Measurements from ENCODE around the gene PDZRN4.

The PDZRN4 gene

GRCh38 chr12:41356181-41356580, 168.1 kb downstream of the PDZRN4 start:
- no peak for DNase-seq

DNA sequence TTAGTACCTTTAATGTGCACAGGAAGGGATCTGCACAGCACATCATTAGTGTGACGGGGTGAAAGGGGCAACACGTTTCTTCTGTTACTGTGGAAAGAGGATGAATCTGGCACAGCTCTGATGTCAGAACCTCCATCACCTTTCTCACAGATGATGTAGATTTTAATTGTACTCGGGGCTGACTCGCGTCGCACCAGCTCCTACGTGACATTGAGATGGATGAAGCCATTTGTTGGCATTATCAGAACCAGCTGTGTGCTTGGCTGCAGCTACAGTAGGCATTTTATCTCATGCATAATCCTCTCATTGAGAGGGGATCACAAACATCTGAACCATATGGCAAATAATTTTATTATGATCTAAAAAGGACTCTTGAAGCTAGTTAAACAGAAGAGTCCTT, 173.6 kb downstream of the PDZRN4 start:
- DNase-seq, result no peak

- no peak for DNase-seq
Observed at GRCh38 chr12:41362510-41362909, 174.4 kb downstream of the PDZRN4 start.

- no peak for DNase-seq
Observed at GRCh38 chr12:41362931-41363330, 174.8 kb downstream of the PDZRN4 start.

- DNase-seq, result no peak
Observed at GRCh38 chr12:41364211-41364610, 176.1 kb downstream of the PDZRN4 start.

DNA sequence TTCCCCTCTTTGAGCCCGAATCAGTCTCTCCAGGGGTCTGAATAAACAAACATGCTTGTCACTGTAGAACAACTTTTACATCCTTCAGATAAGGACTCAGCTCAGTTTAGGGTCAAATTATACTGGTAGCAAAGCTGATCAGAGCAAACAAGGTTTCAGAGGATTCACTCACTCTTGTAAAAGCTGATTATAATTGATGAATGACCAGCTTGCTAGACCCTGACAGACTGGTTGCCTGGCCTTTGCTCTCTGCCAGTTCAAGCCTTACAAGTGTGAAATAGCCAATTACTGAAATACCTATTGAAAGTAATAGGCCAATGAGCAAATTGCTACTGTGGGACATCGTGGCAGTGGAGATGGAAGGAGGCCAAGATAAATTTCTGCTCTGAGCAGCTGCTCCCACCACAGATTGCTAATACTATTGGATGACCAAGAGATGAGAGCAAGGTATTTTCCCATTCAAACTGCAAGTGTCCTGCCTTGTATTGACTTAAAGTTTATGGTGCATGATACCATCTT, 177.6 kb downstream of the PDZRN4 start:
- DNase-seq, result no peak

- DNase-seq, result no peak
Observed at GRCh38 chr12:41367726-41368405, 179.7 kb downstream of the PDZRN4 start.

DNA sequence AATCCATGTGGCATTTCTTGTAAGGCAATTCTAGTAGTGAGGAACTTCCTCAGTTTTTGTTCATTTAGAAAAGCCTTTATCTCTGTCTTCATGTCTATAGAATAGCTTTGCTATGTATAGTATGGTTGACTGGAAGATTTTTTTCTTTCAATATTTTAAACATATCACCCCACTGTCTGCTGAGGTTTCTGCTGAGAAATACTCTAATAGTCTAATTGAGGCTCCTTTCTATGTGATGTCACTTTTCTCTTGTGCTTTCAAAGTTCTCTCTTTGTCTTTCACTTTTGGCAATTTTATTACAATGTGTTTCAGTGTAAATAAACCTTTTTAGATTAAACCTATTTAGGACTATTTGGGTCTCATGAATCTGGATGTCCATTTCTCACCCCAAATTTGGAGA, 192.8 kb downstream of the PDZRN4 start:
- no peak for DNase-seq

GRCh38 chr12:41402801-41403200, 214.7 kb downstream of the PDZRN4 start:
- DNase-seq, result no peak

- peak in 28 of 56 donors; percentile 1 to 53 (median 11) for DNase-seq
Observed at GRCh38 chr12:41407232-41407799, 219.2 kb downstream of the PDZRN4 start.

GRCh38 chr12:41409628-41410027, 221.5 kb downstream of the PDZRN4 start:
- DNase-seq, result no peak

GRCh38 chr12:41418586-41418985, 230.5 kb downstream of the PDZRN4 start:
- DNase-seq, result peak in 2 of 56 donors; percentile 1 to 2

DNA sequence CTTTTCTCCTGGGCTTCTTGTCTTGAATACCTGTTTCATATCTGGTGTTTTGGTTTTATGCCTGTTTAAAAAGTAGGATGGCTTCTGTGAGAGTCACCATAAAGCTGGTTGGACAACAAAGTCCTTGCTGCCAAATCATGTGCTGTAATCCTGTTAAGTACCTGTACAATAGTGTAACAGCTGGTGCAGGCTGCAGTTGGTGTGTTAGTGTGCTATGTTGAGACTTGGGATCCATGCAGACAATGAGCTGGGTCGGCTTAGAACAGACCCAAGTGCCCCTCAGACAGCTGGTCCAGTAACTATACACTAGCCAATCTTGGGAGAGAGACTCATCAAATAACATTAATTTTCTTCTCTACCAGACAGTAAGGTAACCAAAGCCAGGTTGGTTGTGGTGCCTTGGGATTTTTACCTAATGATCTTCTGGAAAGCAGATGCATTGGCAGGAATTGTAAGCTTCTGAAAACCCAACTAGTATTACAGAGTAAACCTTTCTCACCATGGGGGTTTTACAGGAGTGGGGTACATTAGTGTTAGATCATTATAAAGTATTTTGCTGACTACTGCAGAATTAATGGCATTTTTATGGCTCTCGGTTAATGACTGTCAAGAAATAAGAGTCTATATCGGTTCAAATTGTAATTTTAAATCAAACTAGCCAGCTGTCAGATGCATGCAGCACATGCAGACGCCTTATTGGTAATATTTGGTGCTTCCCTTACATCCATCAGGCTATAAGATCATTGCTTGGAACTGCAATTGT, 231.2 kb downstream of the PDZRN4 start:
- no peak for DNase-seq

DNA sequence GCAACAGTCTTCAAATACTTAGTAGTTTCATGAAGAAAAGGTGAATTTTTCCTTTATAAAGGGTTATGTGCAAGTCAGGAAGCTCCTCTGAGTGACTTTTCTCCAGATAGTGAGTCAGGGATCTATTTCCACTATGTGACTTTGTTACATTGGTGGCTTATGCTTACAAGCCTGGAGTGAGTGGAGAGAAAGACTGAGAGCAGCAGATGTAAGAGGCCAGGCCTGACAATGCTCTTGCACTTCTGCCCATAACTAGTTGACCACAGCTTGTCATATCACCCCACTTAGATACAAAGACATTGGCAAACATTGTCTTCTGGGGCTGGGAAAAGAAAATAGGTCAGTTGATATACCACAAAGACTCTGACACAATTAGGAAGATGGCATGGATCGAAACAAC, 236.5 kb downstream of the PDZRN4 start:
- no peak for DNase-seq

GRCh38 chr12:41433460-41433859, 245.3 kb downstream of the PDZRN4 start:
- DNase-seq, result no peak

- DNase-seq, result no peak
Observed at GRCh38 chr12:41436076-41436475, 248.0 kb downstream of the PDZRN4 start.

DNA sequence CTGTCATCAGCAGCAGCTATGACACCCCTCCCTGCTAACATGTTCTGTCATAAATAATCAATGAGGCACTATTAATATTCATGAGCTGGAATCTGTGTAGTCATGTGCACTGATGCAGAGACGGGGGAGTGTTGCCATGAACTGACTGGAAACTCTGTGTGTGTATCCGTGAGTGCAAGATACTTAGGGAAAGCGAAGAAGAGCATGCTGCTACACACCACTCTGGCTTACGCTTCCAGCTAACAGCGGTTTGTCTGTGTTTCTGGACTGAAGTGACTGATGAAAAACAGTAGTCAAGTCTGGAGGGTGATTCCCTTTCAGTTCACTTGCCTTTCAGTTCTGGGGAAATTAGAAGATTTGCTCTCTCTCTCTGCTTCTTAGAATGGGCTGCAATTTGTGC, 249.4 kb downstream of the PDZRN4 start:
- peak in 28 of 56 donors; percentile 2 to 51 (median 24) for DNase-seq

- no peak for DNase-seq
Observed at GRCh38 chr12:41438854-41439541, 250.9 kb downstream of the PDZRN4 start.

DNA sequence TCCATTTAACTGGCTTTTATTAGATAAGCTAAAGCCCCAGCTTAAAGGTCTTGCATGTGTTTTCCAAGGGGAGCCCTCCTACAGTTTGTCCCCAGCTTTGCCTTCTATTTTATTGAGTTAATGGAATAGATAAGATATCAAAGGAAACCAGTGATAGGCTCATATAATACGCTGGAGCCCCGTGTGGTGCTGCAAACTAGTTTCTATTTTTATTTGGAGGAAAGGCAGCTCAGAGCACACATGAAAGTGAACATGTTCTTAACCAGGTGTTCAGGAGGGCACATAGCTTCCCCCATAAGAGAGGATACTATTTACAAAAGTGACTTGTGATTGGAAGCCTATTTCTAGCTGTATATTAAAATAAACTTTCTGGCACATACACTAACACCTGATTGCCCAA, 251.7 kb downstream of the PDZRN4 start:
- DNase-seq, result no peak

DNA sequence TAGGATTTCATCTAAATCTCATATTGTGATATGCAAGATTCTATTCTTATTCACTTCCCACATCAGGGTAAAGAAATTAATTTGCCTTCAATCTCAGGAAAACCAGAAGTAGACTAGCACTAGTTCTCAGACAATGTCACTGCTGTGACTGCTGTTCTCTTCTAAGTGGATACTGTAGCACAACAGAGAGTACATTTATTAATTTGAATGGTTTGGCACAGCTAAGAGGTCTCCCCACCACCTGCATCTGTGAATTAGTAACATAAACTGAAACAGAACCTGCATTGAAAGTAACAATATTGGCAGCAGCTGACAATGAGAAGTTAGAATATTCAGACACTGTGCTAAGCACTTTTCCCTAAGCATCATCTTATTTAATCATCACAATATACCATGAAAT, 253.1 kb downstream of the PDZRN4 start:
- DNase-seq, result no peak

- DNase-seq, result no peak
Observed at GRCh38 chr12:41442896-41443295, 254.8 kb downstream of the PDZRN4 start.

DNA sequence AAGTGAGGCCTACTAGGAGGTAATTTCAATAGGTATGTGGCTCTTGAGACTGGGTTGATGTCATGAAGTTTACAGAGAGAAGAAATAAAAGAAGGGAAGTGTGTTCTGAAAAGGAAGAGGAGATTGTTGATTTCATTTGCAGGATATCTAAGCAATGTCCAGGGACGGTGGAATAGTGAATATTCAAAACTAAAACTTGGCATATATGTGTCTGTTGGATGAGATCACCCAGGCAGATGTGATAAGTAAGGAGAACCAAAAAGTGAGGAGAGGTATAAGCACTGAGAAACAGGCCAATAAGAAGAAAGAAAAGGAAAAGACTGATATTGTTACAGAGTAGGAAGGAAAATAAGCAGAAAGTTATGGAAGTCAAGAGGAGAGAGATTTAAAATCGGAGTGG, 255.6 kb downstream of the PDZRN4 start:
- DNase-seq, result no peak

Measured in amygdala (tissue), 56 donors.